Measurements from ENCODE around the gene NHLH2.
A peak's percentile ranks its signal among the peaks of the same experiment; 100 is the strongest.

Gene NHLH2

GRCh38 chr1:115840605-115841460 lies at the start of gene NHLH2:
TSS of gene NHLH2 (minus strand) at chr1:115841126. CDS start at chr1:115838372, 2,754 bp downstream.
- peak within 1 kb of the TSS; percentile 58 for H3K27ac ChIP-seq
- DNase-seq (ENCODE audit: low read depth, low spot score), result no peak

GRCh38 chr1:115890580-115890979 lies 49.7 kb upstream of the NHLH2 start:
- no peak for DNase-seq (ENCODE audit: low read depth, low spot score)
- H3K27ac ChIP-seq, result no peak overlapping the region

- DNase-seq (ENCODE audit: low read depth, low spot score), result no peak
- no peak overlapping the region for H3K27ac ChIP-seq
Measured at GRCh38 chr1:115888976-115889375, 48.0 kb upstream of the NHLH2 start.

- H3K27ac ChIP-seq, result no peak overlapping the region
- DNase-seq (ENCODE audit: low read depth, low spot score), result no peak
Measured at GRCh38 chr1:115882913-115883902, 42.3 kb upstream of the NHLH2 start.

GRCh38 chr1:115880981-115881672 lies 40.2 kb upstream of the NHLH2 start:
- no peak overlapping the region for H3K27ac ChIP-seq
- DNase-seq (ENCODE audit: low read depth, low spot score), result no peak

- DNase-seq (ENCODE audit: low read depth, low spot score), result no peak
Measured at GRCh38 chr1:115879977-115880376, 39.1 kb upstream of the NHLH2 start.

GRCh38 chr1:115877511-115877910 lies 36.6 kb upstream of the NHLH2 start:
- DNase-seq (ENCODE audit: low read depth, low spot score), result peak; percentile 72
- peak overlapping the region; percentile 58 for H3K27ac ChIP-seq

More at GRCh38 chr1:115879977-115880376, 39.1 kb upstream of the NHLH2 start:
- H3K27ac ChIP-seq, result no peak overlapping the region

GRCh38 chr1:115874904-115875303 lies 34.0 kb upstream of the NHLH2 start:
- no peak for DNase-seq (ENCODE audit: low read depth, low spot score)
- H3K27ac ChIP-seq, result peak overlapping the region; percentile 33

GRCh38 chr1:115874497-115874896 lies 33.6 kb upstream of the NHLH2 start:
- DNase-seq (ENCODE audit: low read depth, low spot score), result no peak
- H3K27ac ChIP-seq, result peak overlapping the region; percentile 33

- no peak for DNase-seq (ENCODE audit: low read depth, low spot score)
- H3K27ac ChIP-seq, result no peak overlapping the region
Measured at GRCh38 chr1:115873184-115873583, 32.3 kb upstream of the NHLH2 start.

- no peak for DNase-seq (ENCODE audit: low read depth, low spot score)
- no peak overlapping the region for H3K27ac ChIP-seq
Measured at GRCh38 chr1:115869064-115869463, 28.1 kb upstream of the NHLH2 start.

GRCh38 chr1:115867216-115867615 lies 26.3 kb upstream of the NHLH2 start:
- H3K27ac ChIP-seq, result peak overlapping the region; percentile 26
- DNase-seq (ENCODE audit: low read depth, low spot score), result peak; percentile 64

GRCh38 chr1:115865704-115866380 lies 24.9 kb upstream of the NHLH2 start:
- peak; percentile 33 for DNase-seq (ENCODE audit: low read depth, low spot score)
- H3K27ac ChIP-seq, result peak overlapping the region; percentile 26

- H3K27ac ChIP-seq, result peak overlapping the region; percentile 4
- peak; percentile 36 for DNase-seq (ENCODE audit: low read depth, low spot score)
Measured at GRCh38 chr1:115862403-115862802, 21.5 kb upstream of the NHLH2 start.

- H3K27ac ChIP-seq, result no peak overlapping the region
Measured at GRCh38 chr1:115854005-115854404, 13.1 kb upstream of the NHLH2 start.

GRCh38 chr1:115850937-115851336 lies 10.0 kb upstream of the NHLH2 start:
- no peak overlapping the region for H3K27ac ChIP-seq
- no peak for DNase-seq (ENCODE audit: low read depth, low spot score)

More at GRCh38 chr1:115854005-115854404, 13.1 kb upstream of the NHLH2 start:
- no peak for DNase-seq (ENCODE audit: low read depth, low spot score)

- DNase-seq (ENCODE audit: low read depth, low spot score), result no peak
- no peak overlapping the region for H3K27ac ChIP-seq
Measured at GRCh38 chr1:115847787-115848186, 6.9 kb upstream of the NHLH2 start.

GRCh38 chr1:115842948-115843347 lies 2.0 kb upstream of the NHLH2 start:
- DNase-seq (ENCODE audit: low read depth, low spot score), result no peak
- H3K27ac ChIP-seq, result no peak overlapping the region

GRCh38 chr1:115839679-115840237 lies 1.2 kb downstream of the NHLH2 start:
- no peak for DNase-seq (ENCODE audit: low read depth, low spot score)
- H3K27ac ChIP-seq, result peak overlapping the region; percentile 58

Measured in epithelial cell of prostate (primary cell).